SH-SY5Y (cell line): ENCODE data around the gene SNX33.

Experiments
- GATA2 ChIP-seq: IDR thresholded peaks from 2 replicates; pipeline ENCODE4 v1.6.1; 2011; ENCODE audit warnings: mild to moderate bottlenecking, low read depth, low read length
- GATA3 ChIP-seq: IDR thresholded peaks from 2 replicates; pipeline ENCODE4 v1.6.1; 2011; ENCODE audit warnings: low read depth, mild to moderate bottlenecking, low read length, moderate library complexity

DNA sequence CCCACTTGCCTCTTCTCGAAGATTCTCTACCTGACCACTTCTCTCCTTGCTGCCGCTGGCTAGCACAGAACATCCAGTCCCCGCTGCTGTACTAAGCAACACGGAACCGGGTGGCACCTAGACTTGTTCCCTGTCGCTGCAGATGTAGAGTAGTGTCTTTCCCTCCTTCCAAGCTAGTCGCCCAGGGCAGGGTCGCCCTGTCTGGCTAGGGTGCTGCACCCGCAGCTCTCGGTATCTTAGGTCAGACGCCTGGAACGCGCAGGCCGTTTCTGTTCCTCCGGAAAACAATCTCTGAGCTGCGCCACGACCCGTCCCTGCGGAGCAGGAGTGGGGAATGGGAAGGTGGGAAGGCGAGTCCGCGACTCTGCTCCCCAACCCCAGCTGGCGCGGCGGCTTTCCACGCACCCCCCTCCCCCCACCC, 758 bp upstream of the SNX33 start:
- TF ChIP-seq GATA2, result no peak
- TF ChIP-seq GATA3, result no peak
